Choroid plexus epithelial cell (primary cell): ENCODE data around the gene EWSR1.
"Not testable (repeated sequence)": the region's sequence is repeated elsewhere in the genome, so short reads cannot be mapped to it uniquely, and the experiment has no call there.

Experiments used
- DNase-seq: peaks from one replicate; pipeline ENCODE4 v3.0.0-alpha.2; 2010; ENCODE audit warnings: low read depth
- H3K4me3 ChIP-seq: 2 replicates; pipeline ENCODE4 v1.5.1; 2011; ENCODE audit warnings: low read depth, mild to moderate bottlenecking, control low read depth, low read length, moderate library complexity
- TF ChIP-seq, protein P1 (sequence below): conservative IDR thresholded peaks from 2 replicates; pipeline ENCODE4 v1.5.1; 2011; ENCODE audit warnings: low read depth, mild to moderate bottlenecking, control low read depth, inconsistent platforms, low read length, moderate library complexity

EWSR1 gene

DNA sequence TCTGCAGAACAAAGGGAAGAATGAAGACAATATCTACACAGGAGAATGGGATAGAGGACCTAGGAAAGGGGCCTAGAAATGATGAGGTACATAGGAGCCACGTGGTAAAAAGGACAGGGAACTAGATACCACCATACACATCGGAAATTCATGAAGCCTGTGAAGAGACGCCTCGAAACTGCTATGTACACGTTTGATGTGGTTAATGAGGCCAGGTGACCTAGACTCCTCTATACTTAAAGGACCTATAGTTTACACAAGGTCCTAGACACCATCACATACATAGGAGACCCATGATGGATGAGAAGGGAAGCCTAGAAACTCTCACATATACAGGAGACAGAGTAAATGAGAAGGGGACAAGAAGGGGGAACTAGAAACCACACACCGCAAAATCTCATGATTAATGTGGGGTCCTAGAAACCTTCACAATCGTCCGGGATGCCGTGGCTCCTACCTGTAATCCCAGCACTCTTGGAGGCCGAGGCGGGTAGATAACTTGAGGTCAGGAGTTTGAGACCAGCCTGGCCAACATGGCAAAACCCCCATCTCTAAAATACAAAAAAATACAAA lies 24.1 kb upstream of the EWSR1 start:
- TF ChIP-seq, protein P1, sequence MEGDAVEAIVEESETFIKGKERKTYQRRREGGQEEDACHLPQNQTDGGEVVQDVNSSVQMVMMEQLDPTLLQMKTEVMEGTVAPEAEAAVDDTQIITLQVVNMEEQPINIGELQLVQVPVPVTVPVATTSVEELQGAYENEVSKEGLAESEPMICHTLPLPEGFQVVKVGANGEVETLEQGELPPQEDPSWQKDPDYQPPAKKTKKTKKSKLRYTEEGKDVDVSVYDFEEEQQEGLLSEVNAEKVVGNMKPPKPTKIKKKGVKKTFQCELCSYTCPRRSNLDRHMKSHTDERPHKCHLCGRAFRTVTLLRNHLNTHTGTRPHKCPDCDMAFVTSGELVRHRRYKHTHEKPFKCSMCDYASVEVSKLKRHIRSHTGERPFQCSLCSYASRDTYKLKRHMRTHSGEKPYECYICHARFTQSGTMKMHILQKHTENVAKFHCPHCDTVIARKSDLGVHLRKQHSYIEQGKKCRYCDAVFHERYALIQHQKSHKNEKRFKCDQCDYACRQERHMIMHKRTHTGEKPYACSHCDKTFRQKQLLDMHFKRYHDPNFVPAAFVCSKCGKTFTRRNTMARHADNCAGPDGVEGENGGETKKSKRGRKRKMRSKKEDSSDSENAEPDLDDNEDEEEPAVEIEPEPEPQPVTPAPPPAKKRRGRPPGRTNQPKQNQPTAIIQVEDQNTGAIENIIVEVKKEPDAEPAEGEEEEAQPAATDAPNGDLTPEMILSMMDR: no peak
- H3K4me3 ChIP-seq: no peak overlapping the region
- no peak for DNase-seq

DNA sequence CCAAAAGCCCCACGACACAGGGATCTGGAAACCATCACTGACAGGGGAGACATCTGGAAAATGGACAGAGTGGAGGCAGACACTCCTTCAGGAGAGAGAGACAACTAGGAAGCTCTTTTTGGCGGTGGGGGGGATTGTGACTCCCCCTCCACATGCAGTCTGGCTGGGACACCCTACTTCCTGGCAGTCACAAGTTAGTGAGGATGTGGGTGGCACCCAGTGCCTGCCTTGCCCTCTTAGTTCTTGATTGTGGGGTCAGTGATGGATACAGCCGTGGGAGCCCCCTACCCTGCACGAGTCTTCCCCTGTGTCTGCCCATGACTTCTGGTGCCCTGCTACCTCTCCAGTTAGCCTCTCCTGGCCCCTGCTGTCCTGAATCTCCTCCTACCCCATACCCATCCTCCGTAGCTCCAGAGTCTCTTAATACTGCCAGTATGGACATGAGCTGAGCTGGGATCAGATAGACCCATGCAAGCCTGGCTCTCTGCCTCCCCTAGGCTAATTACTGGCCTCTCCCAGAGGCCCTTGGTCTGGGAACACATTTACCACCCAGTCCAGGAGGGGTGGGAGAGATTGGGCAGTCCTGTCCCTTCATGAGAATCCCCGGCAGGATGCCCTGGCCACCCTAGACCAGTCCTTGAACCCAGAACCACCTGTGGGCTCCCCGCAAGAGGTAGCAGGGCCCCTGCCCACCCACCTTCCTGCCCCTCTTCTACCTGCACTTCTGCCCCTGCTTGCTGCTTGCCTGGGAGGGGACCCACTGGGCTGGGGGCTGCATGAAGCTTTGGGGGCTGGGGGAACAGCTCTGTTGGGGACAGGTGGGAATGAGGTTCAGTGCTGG lies 23.1 kb upstream of the EWSR1 start:
- TF ChIP-seq, protein P1: no peak
- H3K4me3 ChIP-seq: no peak overlapping the region
- DNase-seq: no peak

DNA sequence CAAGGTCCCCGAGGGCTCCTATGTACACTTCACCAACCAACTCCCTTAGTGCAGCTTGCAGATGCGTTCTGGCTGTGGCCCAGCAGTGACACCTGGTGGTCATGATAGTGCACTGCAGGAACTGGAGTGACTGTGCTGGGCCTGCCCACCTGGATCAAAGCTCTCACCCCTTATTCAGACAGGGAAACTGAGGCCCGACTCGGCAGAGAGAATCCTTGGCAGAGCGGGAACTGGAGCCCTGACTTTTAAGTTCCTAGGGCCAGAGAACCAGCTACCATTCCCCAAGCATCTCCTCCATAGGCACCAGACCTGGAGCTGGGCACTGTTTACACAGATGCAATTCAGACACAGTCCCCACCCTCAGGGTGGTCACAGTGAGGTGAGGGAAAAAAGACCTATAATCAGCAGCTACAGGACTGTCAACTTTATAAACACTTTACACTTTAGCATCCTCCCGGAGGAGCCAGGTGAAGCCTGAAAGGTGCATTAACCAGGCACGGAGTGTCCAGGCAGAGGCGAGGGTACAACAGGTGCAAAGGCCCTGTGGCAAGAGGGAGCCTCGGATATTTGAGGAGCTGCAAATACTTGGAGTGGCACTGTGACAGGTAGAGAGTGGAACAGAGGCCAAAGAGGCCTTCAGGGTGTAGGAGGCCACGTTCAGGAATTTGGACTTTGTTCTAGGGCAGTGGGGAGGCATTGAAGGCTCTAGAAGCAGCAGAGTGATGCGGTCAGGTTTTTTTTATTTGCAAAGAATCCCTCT lies 22.3 kb upstream of the EWSR1 start:
- DNase-seq: peak; percentile 81

DNA sequence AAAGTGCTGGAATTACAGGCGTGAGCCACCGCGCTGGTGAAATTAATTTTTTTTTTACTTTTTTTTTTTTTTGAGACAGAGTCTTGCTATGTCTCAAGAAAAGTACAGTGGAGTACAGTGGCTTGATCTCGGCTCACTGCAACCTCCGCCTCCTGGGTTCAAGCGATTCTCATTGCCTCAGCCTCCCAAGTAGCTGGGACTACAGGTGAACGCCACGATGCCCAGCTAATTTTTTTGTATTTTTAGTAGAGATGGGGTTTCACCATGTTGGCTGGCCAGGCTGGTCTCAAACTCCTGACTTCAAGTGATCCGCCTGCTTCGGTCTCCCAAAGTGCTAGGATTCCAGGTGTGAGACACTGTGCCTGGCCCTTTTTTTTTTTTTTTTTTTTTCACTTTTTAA lies 20.2 kb upstream of the EWSR1 start:
- not testable (repeated sequence) for DNase-seq, H3K4me3 ChIP-seq

More for the DNA sequence above, 22.3 kb upstream of the EWSR1 start:
- H3K4me3 ChIP-seq: no peak overlapping the region
- TF ChIP-seq, protein P1: peak; percentile 99

DNA sequence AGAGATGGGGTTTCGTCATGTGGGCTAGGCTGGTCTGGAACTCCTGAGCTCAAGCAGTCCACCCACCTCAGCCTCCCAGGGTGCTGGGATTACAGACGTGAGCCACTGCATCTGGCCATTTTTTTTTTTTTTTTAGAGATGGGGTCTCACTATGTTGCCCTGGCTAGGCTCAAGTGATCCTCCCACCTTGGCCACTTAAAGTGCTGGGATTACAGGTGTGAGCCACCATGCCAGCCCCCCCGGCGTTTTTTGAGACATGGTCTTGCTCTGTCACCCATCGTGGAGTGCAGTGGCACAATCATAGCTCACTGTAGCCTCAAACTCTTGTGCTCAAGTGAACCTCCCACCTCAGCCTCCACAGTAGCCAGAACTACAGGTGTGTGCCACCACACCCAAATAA lies 16.8 kb upstream of the EWSR1 start:
- no peak for DNase-seq
- H3K4me3 ChIP-seq: no peak overlapping the region
- TF ChIP-seq, protein P1: no peak

DNA sequence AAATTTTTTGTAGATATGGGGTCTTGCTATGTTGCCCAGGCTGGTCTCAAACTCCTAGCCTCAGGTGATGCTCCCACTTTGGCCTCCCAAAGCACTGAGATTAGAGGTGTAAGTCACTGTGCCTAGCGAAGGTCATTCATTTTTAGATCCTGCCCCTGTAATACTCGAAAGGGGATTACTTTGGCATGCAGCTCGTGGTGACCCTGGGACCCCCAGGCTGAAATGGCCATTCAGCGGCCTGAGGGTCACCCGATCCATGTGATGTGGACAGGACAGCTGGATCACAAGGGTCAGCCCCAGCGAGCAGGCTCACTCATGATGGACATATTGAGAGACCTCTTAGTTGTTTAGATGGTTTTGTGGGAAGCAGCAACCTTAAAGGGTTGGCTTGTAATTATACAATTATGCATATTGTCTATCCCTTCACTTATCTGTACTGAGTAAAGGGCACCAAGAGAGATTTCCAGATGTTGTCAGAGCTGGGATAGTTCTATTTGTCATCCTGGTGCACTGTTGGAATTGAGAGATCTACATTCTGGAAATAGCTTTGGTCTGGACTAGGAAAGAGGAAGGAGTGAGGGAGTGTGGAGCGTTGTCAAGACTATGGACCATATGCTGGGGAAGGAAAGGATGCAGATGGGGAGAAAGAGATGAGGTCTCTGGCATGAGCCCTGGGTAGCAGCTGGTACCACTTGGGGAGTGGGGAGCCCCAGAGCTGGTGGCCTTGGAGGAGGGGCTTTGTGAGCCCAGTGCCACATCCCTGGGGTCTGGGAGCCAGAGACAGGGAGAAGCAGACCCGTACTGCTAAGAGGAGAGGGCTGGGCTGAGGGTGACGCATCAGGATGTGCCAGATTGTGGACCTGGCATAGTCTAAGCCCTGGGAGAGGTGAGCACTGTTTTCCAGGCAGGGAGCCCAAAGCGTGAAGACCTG lies 15.8 kb upstream of the EWSR1 start:
- TF ChIP-seq, protein P1: no peak
- DNase-seq: no peak

More for the DNA sequence above, 15.8 kb upstream of the EWSR1 start:
- no peak overlapping the region for H3K4me3 ChIP-seq
